Brain microvascular endothelial cell (primary cell): ENCODE results near the gene ASB10.

Experiments
- DNase-seq: peaks from one replicate; pipeline ENCODE4 v3.0.0-alpha.2; 2020
- H3K27ac ChIP-seq: fragments of 250-450 bp; sonication (Bioruptor Pico); 2 replicates; pipeline ENCODE4 v1.5.1; 2020; ENCODE audit warnings: mild to moderate bottlenecking, moderate library complexity
- H3K27me3 ChIP-seq: fragments of 250-450 bp; sonication (Bioruptor Pico); replicated peaks from 2 replicates; pipeline ENCODE4 v1.5.1; 2020; ENCODE audit warnings: mild to moderate bottlenecking
- H3K36me3 ChIP-seq: fragments of 250-450 bp; sonication (Bioruptor Pico); replicated peaks from 2 replicates; pipeline ENCODE4 v1.5.1; 2020; ENCODE audit warnings: mild to moderate bottlenecking
- H3K4me3 ChIP-seq: 2 replicates; pipeline ENCODE4 v1.5.1; 2011; ENCODE audit warnings: low read depth, mild to moderate bottlenecking, control low read depth, low read length, moderate library complexity
- in situ Hi-C: cut with HindIII; loops from 2 replicates; pipeline ENCODE4 v1.10.0; 2017; ENCODE audit warnings: low sequenced_read_pairs, low pct_ligation_motif_present
- TF ChIP-seq, protein P1 (sequence below): IDR thresholded peaks from 2 replicates; pipeline ENCODE4 v1.5.1; 2011; ENCODE audit warnings: low read depth, mild to moderate bottlenecking, moderate library complexity, low read length, control low read depth, inconsistent platforms; ENCODE audit errors: missing control alignments

Gene ASB10

DNA sequence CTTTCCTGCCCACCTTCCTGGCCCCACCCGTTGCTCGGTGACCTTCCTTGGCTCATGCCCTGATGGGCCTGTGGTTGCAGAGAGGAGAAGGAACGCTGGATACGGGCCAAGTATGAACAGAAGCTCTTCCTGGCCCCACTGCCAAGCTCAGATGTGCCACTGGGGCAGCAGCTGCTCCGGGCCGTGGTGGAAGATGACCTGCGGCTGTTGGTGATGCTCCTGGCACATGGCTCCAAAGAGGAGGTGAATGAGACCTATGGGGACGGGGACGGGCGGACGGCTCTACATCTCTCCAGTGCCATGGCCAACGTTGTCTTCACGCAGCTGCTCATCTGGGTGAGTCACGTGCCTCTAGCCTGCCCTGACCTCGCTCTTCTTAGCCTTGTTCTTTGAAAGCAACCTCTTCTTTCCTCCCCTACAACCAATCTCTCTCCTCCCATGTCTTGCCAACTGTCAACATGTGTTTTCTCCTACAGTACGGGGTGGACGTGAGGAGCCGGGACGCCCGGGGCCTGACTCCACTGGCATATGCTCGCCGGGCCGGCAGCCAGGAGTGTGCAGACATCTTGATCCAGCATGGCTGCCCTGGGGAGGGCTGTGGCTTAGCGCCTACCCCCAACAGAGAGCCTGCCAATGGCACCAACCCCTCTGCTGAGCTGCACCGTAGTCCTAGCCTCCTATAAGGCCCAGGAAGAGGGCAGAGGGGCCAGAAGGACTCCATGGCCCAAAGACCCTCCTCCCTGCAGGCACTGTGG lies 43.6 kb downstream of the ASB10 start:
- peaks cover 26% of the 10 kb centered on the region for H3K36me3 ChIP-seq
- no peak overlapping the region for H3K27ac ChIP-seq
- TF ChIP-seq, protein P1, sequence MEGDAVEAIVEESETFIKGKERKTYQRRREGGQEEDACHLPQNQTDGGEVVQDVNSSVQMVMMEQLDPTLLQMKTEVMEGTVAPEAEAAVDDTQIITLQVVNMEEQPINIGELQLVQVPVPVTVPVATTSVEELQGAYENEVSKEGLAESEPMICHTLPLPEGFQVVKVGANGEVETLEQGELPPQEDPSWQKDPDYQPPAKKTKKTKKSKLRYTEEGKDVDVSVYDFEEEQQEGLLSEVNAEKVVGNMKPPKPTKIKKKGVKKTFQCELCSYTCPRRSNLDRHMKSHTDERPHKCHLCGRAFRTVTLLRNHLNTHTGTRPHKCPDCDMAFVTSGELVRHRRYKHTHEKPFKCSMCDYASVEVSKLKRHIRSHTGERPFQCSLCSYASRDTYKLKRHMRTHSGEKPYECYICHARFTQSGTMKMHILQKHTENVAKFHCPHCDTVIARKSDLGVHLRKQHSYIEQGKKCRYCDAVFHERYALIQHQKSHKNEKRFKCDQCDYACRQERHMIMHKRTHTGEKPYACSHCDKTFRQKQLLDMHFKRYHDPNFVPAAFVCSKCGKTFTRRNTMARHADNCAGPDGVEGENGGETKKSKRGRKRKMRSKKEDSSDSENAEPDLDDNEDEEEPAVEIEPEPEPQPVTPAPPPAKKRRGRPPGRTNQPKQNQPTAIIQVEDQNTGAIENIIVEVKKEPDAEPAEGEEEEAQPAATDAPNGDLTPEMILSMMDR: no peak
- in situ Hi-C loops: no loop called here
- peaks cover 2% of the 10 kb centered on the region for H3K27me3 ChIP-seq
- no peak overlapping the region for H3K4me3 ChIP-seq
- DNase-seq: no peak

DNA sequence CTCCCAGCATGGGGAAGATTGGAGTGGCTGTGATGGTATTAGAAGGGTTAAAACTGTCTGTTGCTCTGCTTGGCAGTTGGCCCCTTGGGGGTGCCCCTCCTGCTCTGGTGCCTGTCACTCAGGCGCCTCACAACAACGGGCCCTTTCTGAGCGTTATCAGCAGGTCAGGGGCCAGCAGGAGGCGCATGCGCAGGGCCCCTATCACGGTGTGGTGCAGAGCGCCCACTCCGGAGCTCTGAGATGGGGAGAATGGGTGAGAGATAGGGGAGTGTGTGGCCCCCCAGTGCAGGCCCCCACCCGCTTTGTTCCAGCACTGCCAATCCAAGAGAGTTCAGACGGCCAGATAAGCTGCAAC lies 44.4 kb downstream of the ASB10 start:
- in situ Hi-C loops: no loop called here
- H3K4me3 ChIP-seq: no peak overlapping the region

DNA sequence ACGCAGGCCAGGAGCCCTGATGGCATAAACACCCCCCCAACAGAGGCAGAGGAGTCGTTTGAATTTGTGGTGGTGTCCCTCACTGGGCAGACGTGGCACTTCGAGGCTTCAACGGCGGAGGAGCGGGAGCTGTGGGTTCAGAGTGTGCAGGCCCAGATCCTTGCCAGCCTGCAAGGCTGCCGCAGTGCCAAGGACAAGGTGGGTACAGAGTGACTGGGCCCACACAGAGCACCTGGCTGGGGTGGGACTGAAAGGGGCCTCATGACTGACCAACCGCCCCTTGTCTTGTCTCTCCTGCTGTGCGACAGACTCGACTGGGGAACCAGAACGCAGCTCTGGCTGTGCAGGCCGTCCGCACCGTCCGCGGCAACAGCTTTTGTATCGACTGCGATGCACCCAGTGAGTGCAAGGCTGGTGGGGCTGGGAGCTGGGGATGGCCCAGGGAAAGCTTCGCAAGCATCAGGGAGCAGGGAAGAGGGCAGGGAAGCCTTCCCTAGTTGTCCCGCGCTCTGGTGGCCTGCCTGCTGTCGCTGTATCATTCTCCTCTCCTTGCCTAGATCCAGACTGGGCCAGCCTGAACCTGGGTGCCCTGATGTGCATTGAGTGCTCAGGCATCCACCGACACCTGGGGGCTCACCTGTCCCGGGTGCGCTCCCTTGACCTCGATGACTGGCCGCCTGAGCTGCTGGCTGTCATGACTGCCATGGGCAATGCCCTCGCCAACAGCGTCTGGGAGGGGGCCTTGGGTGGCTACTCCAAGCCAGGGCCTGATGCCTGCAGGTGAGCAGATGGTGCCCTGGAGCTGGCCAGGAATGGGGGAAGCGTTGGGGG lies 45.0 kb downstream of the ASB10 start:
- Histone ChIP-seq H3K36me3 (peaks cover 26% of the 10 kb centered on the region), H3K4me3 (no peak overlapping the region), H3K27me3 (no peaks in the 10 kb centered on the region), H3K27ac (no peak overlapping the region)
- in situ Hi-C loops: no loop called here
- no peak for DNase-seq
- TF ChIP-seq, protein P1: no peak

More for the DNA sequence above, 44.4 kb downstream of the ASB10 start:
- TF ChIP-seq, protein P1: no peak
- no peaks in the 10 kb centered on the region for H3K27me3 ChIP-seq
- DNase-seq: no peak
- H3K27ac ChIP-seq: no peak overlapping the region
- peaks cover 26% of the 10 kb centered on the region for H3K36me3 ChIP-seq

DNA sequence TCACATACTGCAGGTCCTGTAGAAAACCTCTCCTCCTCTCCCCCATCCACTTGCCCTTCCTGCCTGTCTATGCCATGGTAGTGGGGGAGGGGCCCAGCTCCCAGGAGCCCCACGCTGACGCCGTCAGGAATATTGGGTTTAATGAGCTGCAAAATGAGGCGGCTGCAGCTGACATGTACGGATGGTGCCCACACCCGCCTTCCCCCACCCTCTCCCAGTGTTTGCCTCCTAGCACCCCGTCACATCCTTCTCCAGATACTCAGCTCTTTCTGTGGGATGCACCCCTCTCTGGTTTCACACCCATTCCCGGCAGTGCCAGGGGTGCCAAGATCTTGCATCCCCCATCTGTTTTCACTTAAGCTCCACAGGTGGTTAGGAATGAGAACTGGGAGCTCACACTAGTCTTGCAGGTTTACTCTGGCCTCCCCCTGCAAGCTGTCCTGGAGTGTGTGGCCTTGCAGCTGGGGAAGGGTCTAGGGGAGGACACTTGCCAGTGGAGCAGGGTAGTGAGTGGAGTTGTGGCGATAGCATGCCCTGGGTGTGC lies 45.7 kb downstream of the ASB10 start:
- H3K4me3 ChIP-seq: no peak overlapping the region
- peaks cover 29% of the 10 kb centered on the region for H3K36me3 ChIP-seq
- H3K27me3 ChIP-seq: no peaks in the 10 kb centered on the region
- TF ChIP-seq, protein P1: no peak
- in situ Hi-C loops: no loop called here
- H3K27ac ChIP-seq: no peak overlapping the region
- DNase-seq: no peak

DNA sequence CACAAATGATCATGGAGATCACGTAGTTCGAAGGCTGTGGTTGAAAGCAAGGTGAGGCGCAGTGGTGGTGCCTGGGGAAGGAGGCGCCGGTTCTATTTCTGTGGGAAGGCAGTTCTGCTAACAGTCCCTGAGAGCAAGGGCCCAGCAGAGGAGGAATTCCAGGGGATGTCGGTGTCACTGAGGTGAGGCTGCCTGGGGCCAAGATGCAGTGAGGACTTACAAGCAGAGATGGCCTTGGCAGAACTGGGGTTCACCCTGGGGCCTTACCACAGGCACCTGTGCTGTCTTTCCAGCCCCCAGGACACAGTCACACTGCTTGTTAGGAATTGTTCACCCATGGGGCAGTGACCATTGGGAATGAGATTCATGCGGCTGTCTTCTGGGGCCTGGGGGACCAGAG lies 46.2 kb downstream of the ASB10 start:
- Histone ChIP-seq H3K27me3 (no peaks in the 10 kb centered on the region), H3K4me3 (no peak overlapping the region), H3K27ac (no peak overlapping the region), H3K36me3 (peaks cover 34% of the 10 kb centered on the region)
- no peak for DNase-seq
- TF ChIP-seq, protein P1: no peak
- in situ Hi-C loops: no loop called here
